Activated T-cell treated with anti-CD3 and anti-CD28 coated beads for 1 hour (primary cell): ENCODE measurements around the gene UBXN1.
A peak's percentile ranks its signal among the peaks of the same experiment; 100 is the strongest.
"Not testable (repeated sequence)": the region's sequence is repeated elsewhere in the genome, so short reads cannot be mapped to it uniquely, and the experiment has no call there.

ENCODE experiments used
- DNase-seq: peaks from one replicate; pipeline ENCODE4 v3.0.0-alpha.2; 2020; ENCODE audit warnings: low read depth

Gene UBXN1

GRCh38 chr11:62671608-62672389 lies 7.1 kb downstream of the UBXN1 start, which contains the start of the genes LBHD1 and UQCC3:
Gene LBHD1, minus strand, starts transcription at chr11:62672267. Its CDS starts 2,236 bp downstream, at chr11:62670031.
Gene UQCC3, plus strand, starts transcription at chr11:62671673. Its CDS starts 73 bp downstream, at chr11:62671746.
- DNase-seq, result peak; percentile 49

- DNase-seq, result no peak
These were observed 7.7 kb downstream of the UBXN1 start for GRCh38 chr11:62671236-62671607.

GRCh38 chr11:62669420-62670161 lies 9.3 kb downstream of the UBXN1 start:
- DNase-seq, result no peak

- DNase-seq, result no peak
These were observed 11.4 kb downstream of the UBXN1 start for GRCh38 chr11:62667460-62667859.

GRCh38 chr11:62666259-62666926 lies 12.5 kb downstream of the UBXN1 start:
- no peak for DNase-seq

GRCh38 chr11:62665599-62666258 lies 13.1 kb downstream of the UBXN1 start:
- DNase-seq, result peak; percentile 51

GRCh38 chr11:62665075-62665598 lies 13.7 kb downstream of the UBXN1 start, which contains the start of the genes C11orf98 and CSKMT:
Gene C11orf98, minus strand, starts transcription at chr11:62665210. Its CDS starts 41 bp downstream, at chr11:62665169.
Gene CSKMT, plus strand, starts transcription at chr11:62665312. Its CDS starts 568 bp downstream, at chr11:62665880.
- peak; percentile 94 for DNase-seq

GRCh38 chr11:62664405-62665074 lies 14.3 kb downstream of the UBXN1 start:
- DNase-seq, result peak; percentile 30

GRCh38 chr11:62656796-62657429 lies 22.0 kb downstream of the UBXN1 start:
- DNase-seq, result no peak

- DNase-seq, result no peak
These were observed 24.6 kb downstream of the UBXN1 start for GRCh38 chr11:62654297-62654696.

GRCh38 chr11:62652161-62653006 lies 26.5 kb downstream of the UBXN1 start:
- no peak for DNase-seq

- not testable (repeated sequence) for DNase-seq
These were observed 28.6 kb downstream of the UBXN1 start for GRCh38 chr11:62650283-62650682.

GRCh38 chr11:62649486-62649885 lies 29.4 kb downstream of the UBXN1 start:
- DNase-seq, result no peak

GRCh38 chr11:62648967-62649364 lies 29.9 kb downstream of the UBXN1 start:
- DNase-seq, result no peak

- DNase-seq, result no peak
These were observed 30.5 kb downstream of the UBXN1 start for GRCh38 chr11:62648185-62648966.

GRCh38 chr11:62647609-62648005 lies 31.3 kb downstream of the UBXN1 start:
- DNase-seq, result no peak

GRCh38 chr11:62646825-62647608 lies 31.9 kb downstream of the UBXN1 start:
- DNase-seq, result no peak
